A673 (cell line): Measurements from ENCODE around the gene SERGEF. TPM values are rescaled to one million over a fixed set of nuclear protein-coding genes. Genes with fewer than 3 reads are reported as not detected.
"Not testable (repeated sequence)": the region's sequence is repeated elsewhere in the genome, so short reads cannot be mapped to it uniquely, and the experiment has no call there.

Source experiments
- BruUV-seq: library from RNA; stranded (reverse); fragments of 400-500 nt; replicated peaks from 2 replicates; lab custom pipeline; 2021; lab: Mats Ljungman, UMichigan
- CTCF ChIA-PET: fragments of 300-600 bp; sonication (Branson Sonifier 250); formaldehyde crosslinking; loops from one replicate; lab custom pipeline; 2022; ENCODE audit warnings: antibody characterized with exemption; lab: Charles Lee
- POLR2A ChIA-PET: fragments of 300-600 bp; sonication (Branson Sonifier 250); formaldehyde crosslinking; loops from one replicate; lab custom pipeline; 2022; ENCODE audit warnings: antibody characterized with exemption; ENCODE audit not compliant: low non-redundant PET; lab: Charles Lee
- DNase-seq: peaks from one replicate; pipeline ENCODE4 v3.0.0-alpha.2; 2015; ENCODE audit warnings: low spot score
- H3K27ac ChIP-seq: fragments of 200-600 bp; sonication (generic); 2 replicates; pipeline ENCODE4 v1.5.1; 2016; ENCODE audit warnings: mixed run types, low read depth, mild to moderate bottlenecking, mixed read lengths, antibody characterized with exemption, low read length; ENCODE audit not compliant: poor library complexity, severe bottlenecking
- H3K27me3 ChIP-seq: fragments of 200-600 bp; sonication (generic); replicated peaks from 2 replicates; pipeline ENCODE4 v1.6.1; 2017; ENCODE audit warnings: mixed run types, low read depth, mild to moderate bottlenecking, mixed read lengths, antibody characterized with exemption, low read length; ENCODE audit not compliant: insufficient read depth, poor library complexity
- H3K36me3 ChIP-seq: fragments of 200-600 bp; sonication (generic); 2 replicates; pipeline ENCODE4 v1.6.1; 2016; ENCODE audit warnings: mixed run types, mild to moderate bottlenecking, mixed read lengths, antibody characterized with exemption, low read length; ENCODE audit not compliant: insufficient read depth, poor library complexity, severe bottlenecking
- H3K4me1 ChIP-seq: fragments of 200-600 bp; sonication (generic); 2 replicates; pipeline ENCODE4 v1.6.1; 2017; ENCODE audit warnings: mixed run types, mild to moderate bottlenecking, mixed read lengths, antibody characterized with exemption, low read length; ENCODE audit not compliant: insufficient read depth, poor library complexity, severe bottlenecking
- H3K4me3 ChIP-seq: fragments of 200-600 bp; sonication (generic); 2 replicates; pipeline ENCODE4 v1.5.1; 2016; ENCODE audit warnings: low read depth, mixed run types, mild to moderate bottlenecking, mixed read lengths, low read length; ENCODE audit not compliant: poor library complexity, severe bottlenecking
- H3K9me3 ChIP-seq: fragments of 200-600 bp; sonication (generic); 2 replicates; pipeline ENCODE4 v1.6.1; 2016; ENCODE audit warnings: mixed run types, low read depth, mild to moderate bottlenecking, mixed read lengths, antibody characterized with exemption, low read length; ENCODE audit not compliant: poor library complexity, severe bottlenecking
- EZH2 ChIP-seq: fragments of 200-600 bp; sonication (generic); IDR thresholded peaks from 2 replicates; pipeline ENCODE4 v1.6.1; 2017; ENCODE audit warnings: borderline replicate concordance, low read depth, mild to moderate bottlenecking, mixed read lengths, antibody characterized with exemption, low read length; ENCODE audit not compliant: poor library complexity, severe bottlenecking
- intact Hi-C: fragments of 100-400 bp; cut with micrococcal nuclease; formaldehyde crosslinking; loops from one replicate; pipeline ENCODE4 v1.10.0; 2022; ENCODE audit not compliant: unreplicated experiment
- total RNA-seq: library from RNA; stranded (reverse); gene quantifications from 2 replicates; pipeline ENCODE4 v1.2.3, GENCODE V29; 2021
- TF ChIP-seq, protein P1 (sequence below): fragments of 300-800, 200-600 bp; sonication (generic); conservative IDR thresholded peaks from 2 replicates; pipeline ENCODE4 v1.5.1; 2017; ENCODE audit warnings: low read depth, mild to moderate bottlenecking, antibody characterized with exemption, low read length, moderate library complexity, mixed read lengths

SERGEF gene
- total RNA-seq, 1 experiment from 2014 or later: 15.2 TPM

DNA sequence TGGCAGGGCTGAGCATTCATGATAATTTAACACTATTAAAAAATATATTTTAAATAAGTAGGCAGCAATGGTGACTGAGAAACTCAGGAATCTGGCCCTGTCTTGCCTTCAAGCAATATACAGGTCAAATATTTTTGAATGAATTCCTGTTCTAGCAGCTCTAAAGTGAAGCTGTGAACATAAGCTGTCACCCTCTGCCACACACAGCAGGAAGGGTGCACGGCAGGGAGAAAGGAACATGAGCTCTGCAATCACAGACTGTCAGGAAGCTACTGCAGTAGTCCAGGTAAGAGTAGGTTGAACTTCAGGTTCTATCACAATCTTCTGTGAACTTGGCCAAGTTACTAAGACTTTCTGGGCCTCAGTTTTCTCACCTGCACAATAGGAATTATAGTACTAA lies 114.8 kb downstream of the SERGEF start:
- no peak for DNase-seq
- Histone ChIP-seq H3K27me3 (no peaks in the 10 kb centered on the region), H3K9me3 (no peaks in the 10 kb centered on the region), H3K4me1 (no peaks in the 10 kb centered on the region), H3K27ac (no peak overlapping the region), H3K36me3 (no peaks in the 10 kb centered on the region), H3K4me3 (no peak overlapping the region)
- ChIA-PET POLR2A (no interaction called here), CTCF (no interaction called here)
- BruUV-seq: no TSS peak
- intact Hi-C loops: no loop called here
- TF ChIP-seq, protein P1, sequence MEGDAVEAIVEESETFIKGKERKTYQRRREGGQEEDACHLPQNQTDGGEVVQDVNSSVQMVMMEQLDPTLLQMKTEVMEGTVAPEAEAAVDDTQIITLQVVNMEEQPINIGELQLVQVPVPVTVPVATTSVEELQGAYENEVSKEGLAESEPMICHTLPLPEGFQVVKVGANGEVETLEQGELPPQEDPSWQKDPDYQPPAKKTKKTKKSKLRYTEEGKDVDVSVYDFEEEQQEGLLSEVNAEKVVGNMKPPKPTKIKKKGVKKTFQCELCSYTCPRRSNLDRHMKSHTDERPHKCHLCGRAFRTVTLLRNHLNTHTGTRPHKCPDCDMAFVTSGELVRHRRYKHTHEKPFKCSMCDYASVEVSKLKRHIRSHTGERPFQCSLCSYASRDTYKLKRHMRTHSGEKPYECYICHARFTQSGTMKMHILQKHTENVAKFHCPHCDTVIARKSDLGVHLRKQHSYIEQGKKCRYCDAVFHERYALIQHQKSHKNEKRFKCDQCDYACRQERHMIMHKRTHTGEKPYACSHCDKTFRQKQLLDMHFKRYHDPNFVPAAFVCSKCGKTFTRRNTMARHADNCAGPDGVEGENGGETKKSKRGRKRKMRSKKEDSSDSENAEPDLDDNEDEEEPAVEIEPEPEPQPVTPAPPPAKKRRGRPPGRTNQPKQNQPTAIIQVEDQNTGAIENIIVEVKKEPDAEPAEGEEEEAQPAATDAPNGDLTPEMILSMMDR: no peak
- TF ChIP-seq EZH2: no peak

DNA sequence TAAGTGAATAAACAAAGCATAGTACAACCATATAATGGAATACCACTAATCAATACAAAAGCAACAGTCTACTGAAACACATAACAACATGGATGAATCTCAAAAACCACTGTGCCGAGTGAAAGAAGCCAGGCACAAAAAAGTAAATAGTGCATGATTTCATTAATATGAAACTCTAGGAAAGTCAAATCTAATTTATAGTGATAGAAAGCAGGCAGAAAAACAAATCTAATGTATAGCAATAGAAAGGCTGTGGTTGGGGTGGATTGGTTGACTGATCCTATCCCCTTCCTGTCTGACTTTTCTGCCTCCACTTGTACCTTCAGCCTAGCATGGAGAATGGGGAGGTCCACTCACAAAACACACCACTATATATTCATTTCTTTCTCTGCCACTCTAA lies 115.4 kb downstream of the SERGEF start:
- H3K9me3 ChIP-seq: no peaks in the 10 kb centered on the region
- H3K27me3 ChIP-seq: no peaks in the 10 kb centered on the region
- BruUV-seq: no TSS peak
- intact Hi-C loops: no loop called here
- TF ChIP-seq EZH2: no peak
- TF ChIP-seq, protein P1: no peak
- no peak for DNase-seq
- CTCF ChIA-PET: no interaction called here
- H3K4me3 ChIP-seq: no peak overlapping the region
- POLR2A ChIA-PET: no interaction called here
- H3K4me1 ChIP-seq: no peaks in the 10 kb centered on the region
- no peak overlapping the region for H3K27ac ChIP-seq
- no peaks in the 10 kb centered on the region for H3K36me3 ChIP-seq

DNA sequence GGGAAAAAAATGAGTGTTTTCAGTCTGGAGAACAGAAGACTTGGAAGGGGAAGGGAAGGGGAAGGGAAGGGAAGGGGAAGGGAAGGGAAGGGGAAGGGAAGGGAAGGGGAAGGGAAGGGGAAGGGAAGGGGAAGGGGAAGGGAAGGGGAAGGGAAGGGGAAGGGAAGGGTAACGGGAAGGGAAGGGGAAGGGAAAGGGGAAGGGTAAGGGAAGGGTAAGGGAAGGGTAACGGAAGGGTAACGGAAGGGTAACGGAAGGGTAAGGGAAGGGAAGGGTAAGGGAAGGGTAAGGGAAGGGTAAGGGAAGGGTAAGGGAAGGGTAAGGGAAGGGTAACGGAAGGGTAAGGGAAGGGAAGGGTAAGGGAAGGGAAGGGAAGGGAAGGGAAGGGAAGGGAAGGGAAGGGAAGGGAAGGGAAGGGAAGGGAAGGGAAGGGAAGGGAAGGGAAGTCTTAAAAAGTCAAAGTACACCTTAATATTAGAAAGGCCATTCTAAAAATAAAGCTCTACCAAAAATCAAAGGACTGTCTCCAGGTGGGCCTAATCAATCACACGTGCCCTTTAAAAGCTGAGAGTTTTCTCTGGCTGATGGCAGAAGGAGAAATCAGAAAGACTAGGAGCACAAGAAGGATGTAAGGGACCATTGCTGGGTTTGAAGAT lies 116.2 kb downstream of the SERGEF start:
- H3K4me1 ChIP-seq, BruUV-seq, H3K4me3 ChIP-seq, POLR2A ChIA-PET, H3K27me3 ChIP-seq, DNase-seq, H3K36me3 ChIP-seq, CTCF ChIA-PET, H3K9me3 ChIP-seq, intact Hi-C loops, H3K27ac ChIP-seq: not testable (repeated sequence)
